Epithelial cell of proximal tubule (primary cell): ENCODE measurements around the gene ZNF808. TPM values are rescaled to one million over a fixed set of nuclear protein-coding genes. Genes with fewer than 3 reads are reported as not detected.
A peak's percentile ranks its signal among the peaks of the same experiment; 100 is the strongest.
"Not testable (repeated sequence)": the region's sequence is repeated elsewhere in the genome, so short reads cannot be mapped to it uniquely, and the experiment has no call there.

ENCODE experiments used
- DNase-seq: peaks from one replicate; pipeline ENCODE4 v3.0.0-alpha.2; 2011; ENCODE audit warnings: low read depth
- H3K4me3 ChIP-seq: 2 replicates; pipeline ENCODE4 v1.5.1; 2011; ENCODE audit warnings: low read depth, mild to moderate bottlenecking, low read length
- CTCF ChIP-seq: conservative IDR thresholded peaks from 2 replicates; pipeline ENCODE4 v1.5.1; 2012; ENCODE audit warnings: low read depth, mild to moderate bottlenecking, low read length
- total RNA-seq: library from RNA; depleted of rRNA; stranded (reverse); fragments of >200 nt; gene quantifications from 2 replicates; pipeline ENCODE4 v1.2.3, GENCODE V29; 2015

ZNF808 gene
- total RNA-seq, 1 donor from 2014 or later = 13.3 TPM

GRCh38 chr19:52507266-52507665, 20.2 kb upstream of the ZNF808 start:
- TF ChIP-seq CTCF = no peak
- H3K4me3 ChIP-seq = no peak overlapping the region
- DNase-seq = no peak

- no peak for TF ChIP-seq CTCF
- H3K4me3 ChIP-seq = no peak overlapping the region
- no peak for DNase-seq
Observed at GRCh38 chr19:52516191-52516590, 11.3 kb upstream of the ZNF808 start.

DNA sequence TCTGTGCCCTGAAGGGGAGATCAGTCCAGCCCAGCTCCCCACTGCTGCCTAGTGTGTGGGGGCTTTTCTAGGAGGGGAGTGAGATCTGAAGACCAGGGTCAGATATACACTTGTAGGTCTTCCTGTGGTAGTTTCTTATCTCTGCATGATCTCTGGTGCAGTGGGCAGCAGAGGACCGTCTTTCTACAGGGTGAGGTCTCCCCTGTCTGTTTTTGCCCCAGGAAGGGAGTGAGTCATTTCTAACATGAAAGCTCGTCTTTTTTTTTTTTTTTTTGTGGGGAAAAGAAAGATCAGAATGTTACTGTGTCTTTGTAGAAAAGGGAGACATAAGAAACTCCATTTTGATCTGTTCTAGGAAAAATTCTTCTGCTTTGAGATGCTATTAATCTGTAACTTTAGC, 8.8 kb upstream of the ZNF808 start:
- H3K4me3 ChIP-seq = no peak overlapping the region
- TF ChIP-seq CTCF = no peak
- DNase-seq = no peak

- H3K4me3 ChIP-seq, DNase-seq: not testable (repeated sequence)
Observed at GRCh38 chr19:52519175-52519574, 8.3 kb upstream of the ZNF808 start.

DNA sequence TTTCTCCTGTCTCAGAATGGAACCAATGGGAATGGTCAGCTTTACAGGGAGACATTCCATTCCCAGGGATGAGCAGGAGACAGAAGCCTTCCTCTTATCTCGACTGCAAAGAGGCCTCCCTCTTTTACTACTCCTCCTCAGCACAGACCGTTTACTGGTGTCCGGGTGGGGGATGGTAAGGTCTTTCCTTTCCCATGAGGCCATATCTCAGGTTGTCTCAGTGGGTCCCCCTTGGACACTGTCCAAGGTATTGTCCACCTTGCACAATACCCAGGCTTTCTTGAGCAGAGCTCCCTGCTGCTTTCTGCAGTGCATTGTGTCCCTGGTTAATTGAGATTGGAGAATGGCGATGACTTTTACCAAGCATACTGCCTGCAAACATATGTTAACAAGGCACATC, 7.5 kb upstream of the ZNF808 start:
- DNase-seq = no peak
- no peak overlapping the region for H3K4me3 ChIP-seq
- no peak for TF ChIP-seq CTCF

DNA sequence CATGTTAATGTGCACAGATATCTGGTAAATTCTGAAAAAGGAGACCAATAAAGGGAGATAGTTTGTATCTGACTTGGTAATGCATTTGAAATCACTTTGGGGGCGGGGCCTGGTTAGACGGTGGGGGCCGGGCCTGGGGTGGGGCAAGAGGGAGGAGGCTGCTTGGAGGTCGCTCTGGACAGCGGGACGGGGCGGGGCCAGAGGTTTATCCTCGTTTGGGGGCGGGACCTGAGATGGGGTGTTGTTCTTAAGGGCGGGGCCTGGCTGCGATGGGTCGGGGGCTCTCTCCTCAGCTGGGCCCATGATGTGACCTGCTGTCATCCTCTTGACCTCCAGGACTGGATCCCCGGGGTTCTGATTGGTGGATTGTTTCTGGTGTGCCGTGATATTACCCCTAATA, 4.9 kb upstream of the ZNF808 start:
- no peak for TF ChIP-seq CTCF
- DNase-seq = no peak
- H3K4me3 ChIP-seq = no peak overlapping the region

GRCh38 chr19:52524086-52524485, 3.4 kb upstream of the ZNF808 start:
- H3K4me3 ChIP-seq = no peak overlapping the region
- no peak for TF ChIP-seq CTCF
- DNase-seq = no peak

GRCh38 chr19:52527956-52528351, 486 bp downstream of the ZNF808 start:
- no peak for TF ChIP-seq CTCF
- no peak for DNase-seq
- H3K4me3 ChIP-seq = peak overlapping the region; percentile 82
